Lower leg skin (tissue), 3 donors: Measurements from ENCODE around the gene ACVRL1.

ENCODE experiments used
- POLR2A ChIP-seq, 2 donors: fragments of 450-650 bp; IDR thresholded peaks; one replicate each; pipeline ENCODE4 v1.6.1; 2016 to 2017; ENCODE audit warnings: antibody characterized with exemption in 2 of 2, mild to moderate bottlenecking in 1 of 2, moderate library complexity in 1 of 2
- TF ChIP-seq, protein P1 (sequence below), 3 donors: fragments of 450-650 bp; IDR thresholded peaks; one replicate each; pipeline ENCODE4 v1.5.1; 2016; ENCODE audit warnings: antibody characterized with exemption in 3 of 3, mild to moderate bottlenecking in 3 of 3, moderate library complexity in 2 of 3

GRCh38 chr12:51925346-51926063 is 18.2 kb downstream of the ACVRL1 start:
- TF ChIP-seq, protein P1, sequence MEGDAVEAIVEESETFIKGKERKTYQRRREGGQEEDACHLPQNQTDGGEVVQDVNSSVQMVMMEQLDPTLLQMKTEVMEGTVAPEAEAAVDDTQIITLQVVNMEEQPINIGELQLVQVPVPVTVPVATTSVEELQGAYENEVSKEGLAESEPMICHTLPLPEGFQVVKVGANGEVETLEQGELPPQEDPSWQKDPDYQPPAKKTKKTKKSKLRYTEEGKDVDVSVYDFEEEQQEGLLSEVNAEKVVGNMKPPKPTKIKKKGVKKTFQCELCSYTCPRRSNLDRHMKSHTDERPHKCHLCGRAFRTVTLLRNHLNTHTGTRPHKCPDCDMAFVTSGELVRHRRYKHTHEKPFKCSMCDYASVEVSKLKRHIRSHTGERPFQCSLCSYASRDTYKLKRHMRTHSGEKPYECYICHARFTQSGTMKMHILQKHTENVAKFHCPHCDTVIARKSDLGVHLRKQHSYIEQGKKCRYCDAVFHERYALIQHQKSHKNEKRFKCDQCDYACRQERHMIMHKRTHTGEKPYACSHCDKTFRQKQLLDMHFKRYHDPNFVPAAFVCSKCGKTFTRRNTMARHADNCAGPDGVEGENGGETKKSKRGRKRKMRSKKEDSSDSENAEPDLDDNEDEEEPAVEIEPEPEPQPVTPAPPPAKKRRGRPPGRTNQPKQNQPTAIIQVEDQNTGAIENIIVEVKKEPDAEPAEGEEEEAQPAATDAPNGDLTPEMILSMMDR (IDR thresholded peaks at IDR 0.05), result no peak
- TF ChIP-seq POLR2A (IDR thresholded peaks at IDR 0.05), result no peak
